ENCODE data around the gene PRG3.

Gene PRG3

DNA sequence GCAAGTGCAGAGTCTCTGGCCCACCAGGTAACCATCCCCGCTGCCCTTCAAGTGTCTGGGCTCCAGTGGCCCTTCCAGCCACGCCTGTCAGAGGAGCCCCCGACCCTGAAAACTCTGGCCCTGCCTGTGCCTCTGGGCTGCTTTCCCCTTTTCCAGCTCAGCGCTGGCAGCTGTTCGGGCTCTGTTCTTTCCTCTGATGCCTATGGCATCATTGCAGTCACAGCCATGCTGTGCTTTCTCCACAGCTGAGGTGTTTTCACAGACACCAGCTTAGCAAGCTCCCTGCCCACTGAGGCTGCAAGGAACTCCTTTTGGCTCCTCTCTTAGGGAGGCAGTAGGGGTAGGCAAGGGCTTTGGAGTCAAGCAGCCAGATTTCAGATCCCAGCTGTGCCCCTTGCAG is 21.6 kb downstream of the PRG3 start:
- no peaks in the 10 kb centered on the region for H3K4me1 ChIP-seq (ENCODE audit: insufficient read depth, poor library complexity, severe bottlenecking)
- no peaks in the 10 kb centered on the region for H3K36me3 ChIP-seq (ENCODE audit: low read depth)
- no peak overlapping the region for H3K27ac ChIP-seq (ENCODE audit: poor library complexity, severe bottlenecking)
- no peak overlapping the region for H3K4me3 ChIP-seq (ENCODE audit: severe bottlenecking)
- no peaks in the 10 kb centered on the region for H3K9me3 ChIP-seq (ENCODE audit: severe bottlenecking)
- no peaks in the 10 kb centered on the region for H3K27me3 ChIP-seq (ENCODE audit: insufficient read depth, poor library complexity, severe bottlenecking)
- TF ChIP-seq, protein P1, sequence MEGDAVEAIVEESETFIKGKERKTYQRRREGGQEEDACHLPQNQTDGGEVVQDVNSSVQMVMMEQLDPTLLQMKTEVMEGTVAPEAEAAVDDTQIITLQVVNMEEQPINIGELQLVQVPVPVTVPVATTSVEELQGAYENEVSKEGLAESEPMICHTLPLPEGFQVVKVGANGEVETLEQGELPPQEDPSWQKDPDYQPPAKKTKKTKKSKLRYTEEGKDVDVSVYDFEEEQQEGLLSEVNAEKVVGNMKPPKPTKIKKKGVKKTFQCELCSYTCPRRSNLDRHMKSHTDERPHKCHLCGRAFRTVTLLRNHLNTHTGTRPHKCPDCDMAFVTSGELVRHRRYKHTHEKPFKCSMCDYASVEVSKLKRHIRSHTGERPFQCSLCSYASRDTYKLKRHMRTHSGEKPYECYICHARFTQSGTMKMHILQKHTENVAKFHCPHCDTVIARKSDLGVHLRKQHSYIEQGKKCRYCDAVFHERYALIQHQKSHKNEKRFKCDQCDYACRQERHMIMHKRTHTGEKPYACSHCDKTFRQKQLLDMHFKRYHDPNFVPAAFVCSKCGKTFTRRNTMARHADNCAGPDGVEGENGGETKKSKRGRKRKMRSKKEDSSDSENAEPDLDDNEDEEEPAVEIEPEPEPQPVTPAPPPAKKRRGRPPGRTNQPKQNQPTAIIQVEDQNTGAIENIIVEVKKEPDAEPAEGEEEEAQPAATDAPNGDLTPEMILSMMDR (IDR thresholded peaks at IDR 0.05; ENCODE audit: poor library complexity, severe bottlenecking) = no peak
- ATAC-seq (ENCODE audit: low read depth) (no peak; the same call in 2 of the 3 replicates), DNase-seq (ENCODE audit: low spot score) (no peak)

DNA sequence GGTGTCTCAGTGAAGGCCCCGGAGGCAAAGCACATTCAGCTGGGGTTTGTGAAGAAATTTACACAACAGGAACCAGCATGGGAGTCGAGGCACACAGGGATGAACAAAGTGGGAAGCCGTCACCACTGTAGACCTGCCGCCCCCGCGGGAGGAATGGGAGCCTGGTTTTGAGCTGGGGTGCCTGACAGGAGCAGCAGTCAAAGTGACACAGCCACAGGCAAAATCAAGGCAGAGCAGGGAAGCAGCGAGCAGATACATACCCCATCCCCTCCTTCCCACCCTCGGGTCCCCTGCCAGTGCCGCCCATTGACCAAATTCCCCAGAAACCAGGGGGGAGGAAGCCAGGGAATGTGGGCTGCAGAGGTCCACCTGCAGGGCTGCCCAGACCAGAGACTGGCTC is 22.0 kb downstream of the PRG3 start:
- no peaks in the 10 kb centered on the region for H3K9me3 ChIP-seq (ENCODE audit: severe bottlenecking)
- H3K27ac ChIP-seq (ENCODE audit: poor library complexity, severe bottlenecking) = no peak overlapping the region

DNA sequence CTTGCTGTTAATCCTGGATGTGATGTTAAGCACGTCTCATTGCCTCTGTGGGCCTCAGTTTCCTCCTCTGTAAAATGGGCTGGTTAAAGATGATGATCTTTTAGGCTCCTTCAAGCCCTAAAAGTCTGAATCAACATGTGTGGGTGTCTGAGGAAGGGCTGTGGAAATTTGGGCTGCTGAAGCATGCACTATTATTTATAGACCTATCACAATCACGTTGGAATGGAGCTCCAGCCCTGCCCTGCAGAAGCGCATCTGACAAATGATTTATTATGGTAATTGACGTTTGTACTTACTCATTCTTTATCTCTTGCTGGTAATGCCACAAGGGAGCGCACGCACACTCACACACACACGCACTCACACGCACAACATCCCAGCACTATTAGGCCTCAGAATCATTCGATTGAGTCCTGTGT is 22.4 kb downstream of the PRG3 start:
- ATAC-seq (ENCODE audit: low read depth) (no peak), DNase-seq (ENCODE audit: low spot score) (no peak)
- no peak overlapping the region for H3K4me3 ChIP-seq (ENCODE audit: severe bottlenecking)
- TF ChIP-seq, protein P1 (IDR thresholded peaks at IDR 0.05; ENCODE audit: poor library complexity, severe bottlenecking) = no peak
- no peaks in the 10 kb centered on the region for H3K9me3 ChIP-seq (ENCODE audit: severe bottlenecking)
- H3K27me3 ChIP-seq (ENCODE audit: insufficient read depth, poor library complexity, severe bottlenecking) = no peaks in the 10 kb centered on the region
- H3K36me3 ChIP-seq (ENCODE audit: low read depth) = no peaks in the 10 kb centered on the region
- H3K4me1 ChIP-seq (ENCODE audit: insufficient read depth, poor library complexity, severe bottlenecking) = no peaks in the 10 kb centered on the region
- H3K27ac ChIP-seq (ENCODE audit: poor library complexity, severe bottlenecking) = no peak overlapping the region

More for the DNA sequence above, 22.0 kb downstream of the PRG3 start:
- H3K4me1 ChIP-seq (ENCODE audit: insufficient read depth, poor library complexity, severe bottlenecking) = no peaks in the 10 kb centered on the region
- DNase-seq (ENCODE audit: low spot score) = no peak
- no peak overlapping the region for H3K4me3 ChIP-seq (ENCODE audit: severe bottlenecking)
- no peaks in the 10 kb centered on the region for H3K36me3 ChIP-seq (ENCODE audit: low read depth)
- no peaks in the 10 kb centered on the region for H3K27me3 ChIP-seq (ENCODE audit: insufficient read depth, poor library complexity, severe bottlenecking)
- TF ChIP-seq, protein P1 (IDR thresholded peaks at IDR 0.05; ENCODE audit: poor library complexity, severe bottlenecking) = no peak
- no peak for ATAC-seq (ENCODE audit: low read depth)

DNA sequence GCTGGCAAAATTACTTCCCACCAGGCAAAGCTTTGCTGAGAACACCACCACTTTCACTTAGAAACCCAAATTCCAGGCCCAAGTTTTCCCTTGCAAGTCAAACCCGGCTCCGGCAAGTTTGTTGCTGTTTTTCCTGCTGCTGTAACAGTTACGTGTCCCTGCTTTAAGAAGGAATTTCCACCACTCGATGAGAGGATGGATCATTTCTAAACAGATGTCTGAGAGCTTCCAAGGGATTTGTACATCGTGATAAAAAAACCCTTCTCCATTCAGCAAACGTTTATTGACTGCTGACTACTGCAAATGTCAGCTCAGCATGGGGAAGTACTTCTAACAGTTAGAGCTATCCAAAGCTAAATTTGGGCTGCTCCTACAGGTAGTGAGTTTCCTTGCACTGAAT is 23.1 kb downstream of the PRG3 start:
- Histone ChIP-seq H3K36me3 (ENCODE audit: low read depth) (no peaks in the 10 kb centered on the region), H3K27ac (ENCODE audit: poor library complexity, severe bottlenecking) (no peak overlapping the region), H3K27me3 (ENCODE audit: insufficient read depth, poor library complexity, severe bottlenecking) (no peaks in the 10 kb centered on the region), H3K4me1 (ENCODE audit: insufficient read depth, poor library complexity, severe bottlenecking) (no peaks in the 10 kb centered on the region), H3K9me3 (ENCODE audit: severe bottlenecking) (no peaks in the 10 kb centered on the region), H3K4me3 (ENCODE audit: severe bottlenecking) (no peak overlapping the region)
- ATAC-seq (ENCODE audit: low read depth) (no peak; the same call in 2 of the 3 replicates), DNase-seq (ENCODE audit: low spot score) (no peak)
- TF ChIP-seq, protein P1 (IDR thresholded peaks at IDR 0.05; ENCODE audit: poor library complexity, severe bottlenecking) = no peak

GRCh38 chr11:57357310-57357709 is 23.6 kb downstream of the PRG3 start:
- no peaks in the 10 kb centered on the region for H3K4me1 ChIP-seq (ENCODE audit: insufficient read depth, poor library complexity, severe bottlenecking)

More at GRCh38 chr11:57357310-57357709, 23.6 kb downstream of the PRG3 start:
- H3K27me3 ChIP-seq (ENCODE audit: insufficient read depth, poor library complexity, severe bottlenecking) = no peaks in the 10 kb centered on the region
- ATAC-seq (ENCODE audit: low read depth) (no peak), DNase-seq (ENCODE audit: low spot score) (no peak)
- TF ChIP-seq, protein P1 (IDR thresholded peaks at IDR 0.05; ENCODE audit: poor library complexity, severe bottlenecking) = no peak
- H3K4me3 ChIP-seq (ENCODE audit: severe bottlenecking) = no peak overlapping the region
- H3K9me3 ChIP-seq (ENCODE audit: severe bottlenecking) = no peaks in the 10 kb centered on the region
- H3K27ac ChIP-seq (ENCODE audit: poor library complexity, severe bottlenecking) = no peak overlapping the region
- no peaks in the 10 kb centered on the region for H3K36me3 ChIP-seq (ENCODE audit: low read depth)

Data from RWPE2 (cell line).